Ecto neural progenitor cell (in vitro differentiated cells): ENCODE data around the gene SERINC3.

ENCODE experiments used
- DNase-seq: peaks from one replicate; pipeline ENCODE4 v3.0.0-alpha.2; 2018; ENCODE audit warnings: low spot score

SERINC3 gene

DNA sequence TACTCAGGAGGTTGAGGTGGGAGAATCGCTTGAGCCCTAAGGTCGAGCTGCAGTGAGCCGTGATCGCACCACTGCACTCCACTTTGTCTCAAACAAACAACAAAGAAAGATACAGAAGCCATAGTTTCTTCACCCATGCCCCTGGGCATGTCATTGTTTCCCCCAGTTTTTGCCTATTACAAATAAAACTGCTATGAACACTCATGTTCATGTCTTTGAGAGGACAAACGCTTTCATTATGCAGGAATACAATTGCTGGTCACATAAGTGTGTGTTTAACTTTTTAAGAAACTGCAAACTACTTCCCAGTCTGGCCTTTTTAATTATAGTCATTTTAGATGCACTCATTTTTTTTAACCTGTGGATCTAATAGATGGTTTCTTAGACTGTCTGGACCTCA is 58.4 kb downstream of the SERINC3 start:
- no peak for DNase-seq

DNA sequence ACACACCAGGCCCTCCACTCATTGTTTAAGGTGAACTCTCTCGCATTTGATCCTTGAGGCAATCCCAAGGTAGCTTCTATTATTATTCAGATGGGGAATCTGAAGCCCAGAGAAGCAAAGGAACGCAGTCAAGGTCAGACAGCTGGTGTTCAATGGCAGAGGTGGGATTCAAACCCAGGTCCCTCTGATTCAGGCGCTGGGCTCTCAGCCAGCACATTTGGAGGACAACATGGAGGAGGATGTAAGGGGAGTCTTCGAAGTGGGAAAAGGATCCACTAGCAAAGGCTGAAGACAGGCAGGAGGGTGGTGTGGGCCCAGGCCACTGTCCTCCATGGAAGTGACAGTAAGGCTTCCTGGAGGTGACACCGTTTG is 60.1 kb downstream of the SERINC3 start:
- DNase-seq, result no peak

DNA sequence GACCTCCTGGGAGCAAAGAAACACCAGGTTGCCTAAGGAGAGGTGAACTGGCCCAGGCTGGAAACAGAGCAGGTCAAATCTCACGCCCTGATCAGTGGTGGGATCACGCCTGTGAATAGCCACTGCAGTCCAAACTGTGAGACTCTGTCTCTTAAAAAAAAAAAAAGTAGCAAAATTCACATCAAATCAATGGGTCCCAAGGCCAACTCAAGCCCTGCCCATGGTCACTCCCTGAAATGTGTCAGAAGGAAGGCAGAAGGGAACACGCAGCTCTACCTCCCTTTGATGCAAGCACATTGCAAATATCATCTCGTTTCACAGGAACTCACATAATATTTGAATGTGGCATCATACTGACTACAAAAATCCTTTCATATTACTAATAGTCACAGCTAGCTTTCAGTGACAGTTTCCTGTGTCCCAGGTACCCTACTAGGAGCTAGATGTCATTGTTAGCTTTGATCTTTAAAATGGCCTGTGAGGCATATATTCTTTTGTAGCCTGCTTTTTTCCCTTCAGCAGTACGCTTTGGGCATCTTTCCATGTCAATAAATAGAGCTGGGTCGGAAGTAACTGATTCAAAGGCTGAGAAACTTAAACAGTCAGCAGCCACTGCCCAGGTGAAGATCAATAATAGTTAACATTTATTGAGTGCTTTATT is 60.6 kb downstream of the SERINC3 start:
- DNase-seq, result no peak

DNA sequence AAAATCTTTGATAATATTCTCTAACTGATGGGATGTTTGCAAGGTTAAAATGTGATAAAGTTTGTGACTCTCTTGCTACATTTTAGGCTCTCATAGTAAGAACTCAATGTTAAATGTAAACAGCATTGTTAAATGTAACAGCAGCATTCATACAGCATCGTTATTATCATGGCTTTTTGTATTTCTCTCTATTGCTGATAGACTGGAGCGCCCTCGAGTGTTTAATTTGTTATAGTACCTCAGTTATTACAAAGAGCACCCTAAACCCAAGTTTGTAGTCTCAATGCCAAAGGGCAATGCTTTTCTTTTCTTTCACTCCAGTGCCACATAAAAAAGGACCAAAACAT is 61.1 kb downstream of the SERINC3 start:
- no peak for DNase-seq

DNA sequence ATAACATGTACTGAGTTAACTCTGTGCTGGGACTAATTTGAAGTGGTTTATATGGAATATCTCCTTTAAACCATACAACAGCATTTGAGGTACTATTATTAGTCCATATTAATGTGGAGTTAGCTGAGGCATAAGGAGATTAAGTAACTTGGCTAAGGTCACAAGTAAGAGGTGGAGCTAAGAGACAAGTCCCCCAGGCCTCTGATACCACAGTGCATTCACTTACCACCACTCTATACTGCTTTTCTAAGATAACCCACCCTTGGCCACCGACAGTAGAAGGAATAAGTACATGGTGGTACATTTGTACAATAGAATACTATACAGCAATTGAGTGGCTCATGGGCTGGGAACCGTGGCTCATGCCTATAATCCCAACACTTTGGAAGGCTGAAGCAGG is 62.6 kb downstream of the SERINC3 start:
- DNase-seq, result no peak

DNA sequence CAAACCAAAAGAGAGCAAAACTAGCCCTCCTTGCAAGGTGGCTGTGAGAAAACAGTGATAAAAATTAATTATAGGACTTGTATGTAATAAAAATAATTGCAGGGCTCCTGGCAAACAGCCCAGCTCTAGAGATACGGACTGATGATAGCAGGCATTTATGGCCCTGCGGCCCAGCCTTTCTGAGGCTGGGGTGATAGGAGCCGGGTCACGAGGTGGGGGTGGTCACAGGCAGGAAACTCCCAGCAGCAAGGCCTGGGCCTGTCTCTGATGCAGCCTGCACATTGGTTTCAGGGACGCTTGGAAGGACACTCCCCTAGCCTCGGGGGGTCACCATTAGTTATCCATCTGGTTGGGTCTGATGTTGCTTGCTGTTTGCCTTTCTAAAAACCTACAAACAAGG is 64.9 kb downstream of the SERINC3 start:
- DNase-seq, result no peak

DNA sequence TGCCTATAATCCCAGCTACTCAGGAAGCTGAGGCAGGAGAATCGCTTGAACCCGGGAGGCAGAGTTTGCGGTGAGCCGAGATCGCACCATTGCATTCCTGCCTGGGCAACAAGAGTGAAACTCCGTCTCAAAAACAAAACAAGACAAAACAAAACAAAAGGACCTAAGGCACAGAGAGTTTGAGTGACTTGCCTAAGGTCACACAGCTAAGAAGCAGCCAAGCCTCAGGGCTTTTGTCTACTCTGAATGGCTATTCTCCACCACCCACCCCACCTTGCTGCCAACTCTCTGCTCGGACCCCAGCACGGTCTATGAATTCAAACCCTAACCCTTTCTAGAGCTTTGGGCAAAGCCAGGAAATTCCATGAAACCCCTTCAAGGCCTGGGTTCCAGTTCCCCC is 65.3 kb downstream of the SERINC3 start:
- no peak for DNase-seq

DNA sequence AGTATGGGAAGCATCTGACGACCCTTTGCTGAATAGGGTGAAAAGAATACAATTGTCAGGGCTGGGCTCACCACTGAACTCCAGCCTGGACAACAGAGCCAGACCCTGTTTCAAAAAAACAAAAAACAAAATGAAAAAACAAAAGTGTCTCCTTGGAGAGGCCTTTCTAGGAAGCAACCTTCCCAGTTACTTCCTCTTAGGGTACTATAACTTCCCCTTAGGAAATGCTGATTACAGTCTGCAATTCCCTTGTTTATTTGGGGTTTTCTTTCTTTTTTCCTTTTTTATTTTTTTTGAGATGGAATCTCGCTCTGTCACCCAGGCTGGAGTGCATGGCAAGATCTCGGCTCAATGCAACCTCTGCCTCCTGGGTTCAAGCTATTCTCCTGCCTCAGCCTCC is 66.7 kb downstream of the SERINC3 start:
- DNase-seq, result no peak

DNA sequence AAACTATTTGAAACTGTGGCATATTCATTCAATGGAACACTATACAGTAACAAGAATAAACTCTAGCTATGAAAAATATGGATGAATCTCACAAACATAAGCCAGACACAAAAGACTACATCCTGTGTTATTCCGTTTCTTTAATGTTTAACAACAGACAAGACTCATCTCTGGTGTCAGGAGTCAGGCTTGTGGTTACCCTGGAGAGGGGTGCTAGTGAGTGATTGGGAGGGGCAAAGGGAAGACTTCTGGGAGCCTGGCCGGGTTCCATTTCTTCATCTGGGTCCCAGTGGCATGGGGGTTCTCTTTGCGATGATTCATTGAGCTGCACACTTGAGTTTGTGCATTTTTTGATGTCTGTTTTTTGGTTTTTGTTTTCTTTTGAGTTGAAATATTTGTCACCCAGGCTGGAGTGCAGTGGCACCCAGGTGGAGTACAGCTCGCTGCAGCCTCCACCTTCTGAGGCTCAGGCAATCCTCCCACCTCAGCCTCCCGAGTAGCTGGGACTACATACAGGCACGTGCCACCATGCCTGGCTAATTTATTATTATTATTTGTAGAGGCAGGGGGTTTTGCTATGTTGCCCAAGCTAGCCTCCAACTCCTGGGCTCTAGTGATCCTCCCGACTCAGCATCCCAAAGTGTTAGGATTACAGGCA is 67.4 kb downstream of the SERINC3 start:
- no peak for DNase-seq

DNA sequence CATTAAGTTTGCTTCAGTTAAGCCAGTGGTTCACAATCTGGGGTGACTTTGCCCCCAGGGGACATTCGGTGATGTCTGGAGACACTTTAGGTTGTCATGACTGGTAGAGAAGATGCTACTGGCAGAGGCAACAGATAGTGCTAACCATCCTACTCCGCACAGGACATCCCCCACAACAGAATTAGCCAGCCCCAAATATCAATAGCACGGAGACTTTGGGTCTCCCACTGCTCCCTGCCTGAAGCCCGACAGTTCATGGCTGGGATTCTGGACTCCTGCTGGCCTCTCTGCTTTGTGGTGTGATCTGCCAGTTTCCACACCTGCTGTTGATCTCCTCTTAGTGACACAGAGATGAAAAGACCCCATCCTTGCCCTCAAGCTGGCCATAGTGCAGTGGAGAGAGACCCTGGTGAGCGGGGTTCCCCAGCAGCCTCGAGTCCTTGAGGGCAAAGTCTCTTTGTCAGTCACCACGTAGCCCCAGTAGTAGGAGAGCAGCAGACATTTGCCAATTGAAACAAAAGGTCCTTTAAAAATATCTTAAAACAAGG is 70.9 kb downstream of the SERINC3 start:
- no peak for DNase-seq

DNA sequence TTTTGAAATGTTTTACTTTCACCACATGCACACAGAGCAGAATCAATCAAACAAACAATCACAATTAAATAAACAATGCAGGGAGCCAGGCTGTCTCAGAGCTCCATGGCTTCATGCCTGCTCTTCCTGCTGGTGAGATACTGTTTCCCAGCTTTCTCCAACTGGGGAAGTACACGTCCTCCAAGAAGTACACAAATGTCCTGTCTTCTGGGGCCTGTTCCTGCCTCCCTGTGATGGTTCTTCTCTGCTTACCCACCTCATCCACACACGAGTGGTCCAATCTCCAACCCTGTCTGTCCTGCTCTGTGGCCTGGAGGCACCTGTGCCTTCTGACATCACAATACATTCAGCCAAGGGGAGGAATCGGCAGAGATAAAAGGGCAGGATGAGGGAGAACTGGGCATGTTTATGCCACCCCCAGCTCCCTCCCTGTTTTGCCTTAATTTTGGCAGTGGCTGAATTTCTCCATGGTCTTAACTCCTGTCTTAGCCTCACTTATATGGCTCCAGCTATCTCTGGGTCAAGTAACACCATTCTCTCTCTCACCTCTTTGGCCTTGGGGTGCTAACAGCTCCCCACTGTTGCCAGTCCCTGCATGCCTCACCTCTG is 71.5 kb downstream of the SERINC3 start:
- no peak for DNase-seq

DNA sequence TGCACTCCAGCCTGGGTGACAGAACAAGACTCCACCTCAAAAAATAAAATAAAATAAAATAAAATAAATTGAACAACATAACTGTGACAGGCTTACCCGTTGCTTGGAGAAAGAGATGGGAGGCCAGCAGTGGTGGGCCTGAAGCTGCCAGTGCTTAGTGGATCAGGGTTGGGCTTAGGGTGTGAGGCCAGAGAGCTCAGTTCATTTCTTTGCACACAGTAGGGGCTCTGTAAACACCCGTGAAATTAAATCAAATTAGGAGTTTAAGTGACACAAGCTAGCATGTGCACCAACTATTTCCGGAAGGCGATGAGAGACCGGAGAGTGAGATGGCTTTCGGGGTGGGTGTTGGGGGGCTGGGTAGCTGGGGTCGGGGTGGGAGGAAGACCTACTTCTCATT is 72.0 kb downstream of the SERINC3 start:
- DNase-seq, result no peak

DNA sequence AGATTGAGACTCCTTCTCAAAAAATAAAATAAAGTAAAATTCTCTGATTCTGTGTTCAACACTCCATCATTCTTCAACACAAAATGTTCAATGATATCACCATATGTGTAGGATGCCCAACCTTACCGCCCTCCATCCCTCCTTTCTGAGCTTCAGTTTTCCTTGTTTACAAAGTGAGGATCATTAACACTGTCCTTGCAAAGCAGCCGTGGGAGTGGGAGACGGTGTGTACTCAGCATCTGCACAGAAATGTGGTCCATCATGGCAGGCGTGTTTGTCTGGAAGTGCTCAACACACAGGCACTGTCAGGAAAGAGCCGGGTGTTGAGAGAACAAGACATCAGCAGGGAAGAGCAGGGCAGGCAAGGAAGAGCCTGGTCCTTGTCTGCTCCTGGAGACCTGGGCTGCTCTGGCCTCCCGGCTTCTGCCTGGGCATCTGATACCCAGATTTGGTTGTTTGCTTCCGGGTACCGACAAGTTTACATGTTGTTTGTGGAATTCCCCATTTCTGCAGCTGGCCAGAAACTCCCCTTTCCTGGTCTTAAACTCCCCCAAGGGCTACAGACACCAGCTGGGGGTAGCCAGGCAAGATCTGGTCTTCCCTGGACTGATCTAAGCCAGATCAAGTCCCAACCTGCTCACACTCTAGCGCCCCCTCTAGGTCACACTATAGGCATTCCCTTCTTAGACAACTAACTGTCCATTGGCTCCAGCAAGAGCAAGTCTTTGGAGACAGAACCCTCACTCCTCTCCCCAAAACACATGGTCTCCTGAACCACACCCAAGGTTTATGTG is 72.9 kb downstream of the SERINC3 start:
- peak; percentile 62 for DNase-seq

DNA sequence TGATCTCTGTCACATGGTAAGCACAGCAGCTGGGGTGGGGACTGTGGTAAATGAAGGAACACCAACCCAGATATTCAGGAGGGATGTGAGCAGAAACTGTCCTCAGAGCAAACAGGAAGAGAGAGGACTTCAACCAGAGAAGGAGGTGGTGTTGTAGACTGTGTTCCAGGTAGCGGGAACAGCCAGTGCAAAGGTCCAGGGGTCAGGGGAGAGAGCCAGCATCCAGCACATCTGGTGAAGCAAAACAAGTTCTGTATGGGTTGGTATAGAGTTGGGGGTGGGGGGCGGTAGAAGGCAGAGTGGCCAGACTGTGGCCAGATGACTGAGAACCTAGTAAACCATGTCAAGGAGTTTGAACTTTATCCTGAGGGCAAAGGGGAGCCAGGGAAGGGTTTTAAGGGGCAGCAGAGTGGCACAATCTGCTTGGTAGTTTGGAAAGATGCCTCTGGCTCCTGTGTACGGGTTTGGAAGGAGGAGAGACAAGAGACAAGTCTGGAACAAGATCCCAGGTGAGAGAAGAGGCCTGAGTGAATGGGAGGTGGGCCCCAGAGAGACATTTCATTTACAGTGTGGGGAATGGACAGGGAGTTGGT is 73.9 kb downstream of the SERINC3 start:
- DNase-seq, result no peak
